CD4-positive, alpha-beta T cell treated with Interleukin-4 for 4 hours (primary cell): ENCODE measurements around the gene KRTCAP2.
A peak's percentile ranks its signal among the peaks of the same experiment; 100 is the strongest.
"Not testable (repeated sequence)": the region's sequence is repeated elsewhere in the genome, so short reads cannot be mapped to it uniquely, and the experiment has no call there.

Source experiments
- DNase-seq: peaks from one replicate; pipeline ENCODE4 v3.0.0-alpha.2; 2020

KRTCAP2 gene

DNA sequence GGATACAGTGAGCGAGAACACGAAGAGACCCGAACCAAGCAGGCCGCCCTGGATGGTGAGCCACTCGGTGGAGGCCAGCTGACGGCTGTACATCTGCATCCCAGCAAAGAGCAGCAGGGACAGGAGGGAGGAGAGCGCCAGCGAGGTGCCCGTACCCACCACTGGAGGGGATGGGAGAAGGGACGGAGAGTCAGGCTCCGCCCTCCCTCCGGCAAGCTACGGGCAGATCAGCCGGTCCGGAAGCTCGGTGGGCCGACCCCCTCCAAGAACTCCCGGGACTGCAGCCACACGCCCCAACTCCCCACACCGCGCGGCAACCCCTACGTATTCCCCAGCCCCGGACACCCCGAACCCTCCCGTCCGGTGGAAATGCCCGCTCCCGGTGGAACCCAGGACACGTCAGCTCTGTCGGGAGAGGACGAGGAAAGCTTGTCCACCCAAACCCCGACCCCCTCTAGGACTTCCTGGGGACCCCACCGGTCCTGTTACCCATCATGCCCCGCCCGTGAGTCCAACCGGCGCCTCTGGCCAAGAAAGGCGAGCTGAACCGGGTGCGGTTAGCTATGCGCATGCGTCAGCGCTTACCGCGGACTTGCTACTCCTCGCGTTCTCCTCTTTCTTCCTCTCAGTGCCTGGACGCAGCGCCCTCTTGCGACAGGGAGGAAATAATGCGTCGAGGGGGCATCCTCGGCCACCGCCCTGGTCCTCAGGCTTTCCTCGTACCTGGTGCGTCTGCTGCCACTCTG, at the start of gene KRTCAP2:
KRTCAP2 (minus strand) TSS at position 573 of the 746 bp plus-strand sequence; CDS start at position 493, 80 bp downstream.
- peak; percentile 95 for DNase-seq

DNA sequence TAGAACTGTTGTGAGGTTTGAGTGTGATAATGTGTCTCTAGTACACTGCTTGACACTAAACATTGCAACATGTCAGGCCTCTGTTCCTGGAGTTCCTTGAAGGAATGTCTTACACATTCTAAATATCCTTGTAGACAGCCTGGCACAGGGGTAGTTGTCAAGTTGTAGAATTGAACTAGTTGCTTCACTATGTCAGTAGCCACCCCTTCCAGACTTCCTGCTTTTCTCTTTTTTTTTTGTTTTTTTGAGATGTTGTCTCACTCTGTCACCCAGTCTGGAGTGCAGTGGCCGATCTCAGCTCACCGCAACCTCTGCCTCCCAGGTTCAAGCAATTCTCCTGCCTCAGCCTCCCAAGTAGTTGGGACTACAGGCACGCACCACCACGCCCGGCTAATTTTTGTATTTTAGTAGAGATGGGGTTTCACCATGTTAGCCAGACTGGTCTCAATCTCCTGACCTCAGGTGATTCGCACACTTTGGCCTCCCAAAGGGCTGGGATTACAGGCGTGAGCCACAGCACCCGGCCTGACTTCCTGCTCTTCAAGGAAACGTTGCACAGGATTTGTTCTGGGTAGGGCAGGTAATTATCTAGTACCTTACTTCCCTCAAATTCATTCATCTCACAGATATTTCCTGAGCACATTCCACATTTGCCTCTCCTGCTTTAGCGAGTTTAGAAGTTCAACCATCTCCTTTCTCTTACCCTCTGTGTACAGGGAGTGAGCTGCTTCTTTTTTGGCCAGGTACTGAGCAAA, 47.3 kb upstream of the KRTCAP2 start:
- not testable (repeated sequence) for DNase-seq

DNA sequence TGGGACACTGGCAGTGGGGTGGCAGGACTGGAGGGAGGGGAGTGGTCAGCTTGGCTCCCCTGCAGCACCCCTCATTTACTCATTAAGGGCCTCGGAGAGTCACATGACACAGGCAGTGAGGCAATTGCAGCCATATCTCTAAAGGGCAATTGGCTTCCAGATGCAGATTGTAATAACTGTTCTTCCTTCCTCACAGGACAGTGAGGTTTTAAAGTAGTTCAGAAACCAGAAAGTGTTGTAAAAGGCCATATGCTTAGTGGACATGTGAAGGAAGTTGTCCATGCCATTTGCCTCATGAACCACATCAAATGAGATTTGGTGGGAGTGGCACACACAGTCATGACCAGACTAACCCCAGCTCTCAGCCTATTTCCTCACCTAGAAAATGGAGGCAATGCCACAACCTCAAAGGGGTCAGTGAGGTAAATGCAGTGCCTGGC, 46.5 kb upstream of the KRTCAP2 start:
- DNase-seq = peak; percentile 19

DNA sequence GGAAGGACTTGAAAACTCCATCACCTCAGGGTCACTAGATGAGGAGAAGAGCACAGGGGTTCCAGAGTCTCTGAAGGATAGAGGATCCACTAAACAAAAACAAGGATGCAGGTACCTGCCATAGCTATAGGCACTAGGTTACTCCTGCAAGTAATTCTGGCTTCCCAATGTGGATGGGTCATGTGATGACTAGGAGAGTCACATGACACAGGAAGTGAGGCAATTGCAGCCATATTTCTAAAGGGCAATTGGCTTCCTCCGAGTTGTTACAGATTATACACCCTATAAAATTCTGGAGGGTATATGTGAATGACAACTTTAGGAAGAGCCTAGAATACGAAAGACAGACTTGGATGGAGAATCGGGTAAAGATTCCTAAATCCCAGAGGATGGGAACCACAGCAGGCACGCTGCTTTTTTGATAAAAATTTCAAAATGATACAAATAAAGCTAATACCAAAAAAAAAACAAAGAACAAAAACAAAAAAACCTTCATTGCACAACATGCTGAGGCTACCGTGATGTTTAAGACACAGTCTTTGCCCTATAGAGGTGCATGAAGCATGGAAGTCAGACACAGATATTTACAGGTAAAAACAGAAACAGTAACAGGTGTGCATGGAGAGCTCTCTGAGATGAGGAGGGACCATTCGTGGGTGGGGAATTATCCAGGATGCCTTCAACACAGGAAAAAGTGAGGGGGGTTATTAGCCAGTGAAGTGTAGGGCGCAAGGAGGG, 45.9 kb upstream of the KRTCAP2 start:
- no peak for DNase-seq

DNA sequence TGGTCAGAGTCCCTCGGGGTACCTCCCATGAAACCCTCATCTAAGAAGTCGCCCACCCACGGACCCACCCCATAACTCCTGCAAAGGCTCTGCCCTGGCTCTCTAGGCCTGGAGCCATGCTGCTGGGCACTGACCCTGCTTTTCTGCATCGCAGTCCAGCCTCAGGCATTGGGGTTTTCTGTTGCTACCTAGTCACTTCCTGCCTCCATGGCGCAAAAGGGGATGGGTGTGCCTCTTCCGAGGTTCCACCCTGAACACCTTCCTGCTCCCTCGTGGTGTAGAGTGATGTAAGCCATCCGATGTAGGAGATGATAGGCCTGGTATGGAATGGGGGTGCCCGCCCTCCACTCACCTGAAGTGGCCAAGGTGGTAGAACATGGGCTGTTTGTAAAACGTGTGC, 41.6 kb upstream of the KRTCAP2 start:
- peak; percentile 27 for DNase-seq

DNA sequence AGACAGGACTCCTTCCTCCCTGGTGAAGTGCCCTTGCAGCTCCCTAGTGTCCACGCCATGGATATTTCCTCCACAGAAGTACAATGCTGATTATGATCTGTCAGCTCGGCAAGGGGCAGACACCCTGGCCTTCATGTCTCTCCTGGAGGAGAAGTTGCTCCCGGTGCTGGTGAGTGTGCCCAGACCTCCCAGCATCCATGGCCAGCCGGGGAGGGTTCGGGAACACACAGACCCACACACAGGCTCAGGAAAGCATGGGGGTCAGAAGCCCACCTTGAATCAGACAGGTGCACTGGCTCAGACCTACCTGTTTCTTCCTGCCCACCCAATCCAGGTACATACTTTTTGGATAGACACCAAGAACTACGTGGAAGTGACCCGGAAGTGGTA, 38.9 kb upstream of the KRTCAP2 start:
- not testable (repeated sequence) for DNase-seq

DNA sequence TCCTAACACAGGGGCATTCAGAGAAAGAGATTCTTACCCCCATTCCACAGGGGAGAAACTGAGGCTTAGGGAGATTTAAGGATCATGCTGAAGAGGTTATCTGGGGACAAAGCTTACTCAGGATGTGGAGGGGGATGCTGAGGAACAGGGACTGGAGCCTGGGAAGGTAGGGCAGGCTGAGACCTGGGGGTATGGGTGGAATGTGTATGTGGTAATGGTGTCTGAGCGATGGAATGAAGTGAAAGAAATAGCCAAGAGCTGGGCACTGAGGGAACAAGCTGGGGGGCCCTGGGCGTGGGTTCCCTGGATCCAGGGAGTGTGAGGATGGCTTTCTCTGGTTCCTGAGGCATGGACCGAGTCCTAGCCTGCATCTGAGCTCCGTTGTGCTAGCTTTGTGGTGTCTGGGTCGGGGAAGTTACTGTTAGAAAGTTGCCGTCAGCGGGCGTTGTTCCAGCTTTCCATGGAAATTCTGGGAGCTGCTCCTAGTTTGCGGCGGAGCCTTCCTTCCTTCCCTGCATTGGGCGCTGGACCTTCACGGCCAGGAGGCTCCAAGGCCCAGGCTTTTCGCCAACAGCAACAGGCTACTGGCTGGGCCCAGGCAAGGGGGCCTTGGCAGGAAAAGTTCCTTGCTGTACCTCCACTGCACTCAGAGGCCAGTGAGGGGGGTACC, 38.4 kb upstream of the KRTCAP2 start:
- DNase-seq = not testable (repeated sequence)

DNA sequence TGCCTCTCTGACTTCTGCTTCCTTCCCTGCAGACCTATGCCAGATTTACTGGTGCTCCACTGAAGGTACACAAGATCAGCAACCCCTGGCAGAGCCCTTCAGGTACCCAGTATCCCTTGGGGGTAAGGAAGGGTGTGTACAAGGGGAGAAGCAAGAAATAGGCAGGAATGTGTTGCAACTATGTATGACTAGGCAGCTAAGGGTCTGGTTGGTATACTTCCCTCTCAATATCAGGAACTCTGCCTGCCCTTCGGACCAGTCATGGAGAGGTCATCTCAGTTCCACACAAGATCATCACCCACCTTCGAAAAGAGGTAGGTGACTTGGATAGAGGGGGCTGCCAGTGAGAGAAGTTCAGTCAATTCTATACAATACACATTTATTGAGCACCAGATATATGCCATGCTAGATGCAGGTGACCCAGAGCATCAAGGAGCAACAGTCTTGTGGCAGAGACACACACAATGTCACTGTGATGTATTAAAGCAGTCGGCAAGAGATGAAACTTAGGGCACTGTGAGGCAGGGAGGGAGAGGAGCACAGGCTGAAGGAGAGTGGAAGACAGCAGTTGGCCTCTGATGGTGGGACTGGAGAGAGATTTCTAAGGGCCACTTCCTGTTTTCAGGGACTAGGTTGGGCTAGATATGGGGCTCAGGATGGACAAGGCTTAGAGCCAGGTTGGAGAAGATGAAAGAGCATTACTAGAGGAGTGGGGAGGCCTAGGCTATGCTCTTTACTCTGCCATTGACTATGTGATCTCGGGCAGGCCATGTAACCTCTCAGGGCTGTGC, 37.4 kb upstream of the KRTCAP2 start:
- no peak for DNase-seq

DNA sequence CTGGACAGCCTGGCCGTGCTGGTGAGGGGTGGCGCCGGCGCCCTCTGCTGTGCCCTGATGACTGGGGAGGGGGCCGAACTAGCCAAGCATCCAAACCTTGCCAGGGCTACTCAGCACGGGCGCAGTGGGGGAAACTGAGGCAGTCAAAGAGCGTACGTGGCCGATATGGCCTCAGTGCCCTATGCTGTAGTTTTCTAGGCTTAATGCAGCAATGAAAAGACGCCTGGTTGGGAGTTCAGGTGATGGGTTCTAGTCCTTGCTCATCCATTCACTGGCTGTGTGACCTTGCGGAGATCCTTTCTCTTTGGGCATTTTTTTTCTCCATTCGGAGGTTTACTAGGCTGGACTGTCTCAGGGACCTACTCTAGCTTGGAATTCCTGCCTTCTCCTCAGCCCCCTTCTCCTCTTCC, 36.2 kb upstream of the KRTCAP2 start:
- no peak for DNase-seq

DNA sequence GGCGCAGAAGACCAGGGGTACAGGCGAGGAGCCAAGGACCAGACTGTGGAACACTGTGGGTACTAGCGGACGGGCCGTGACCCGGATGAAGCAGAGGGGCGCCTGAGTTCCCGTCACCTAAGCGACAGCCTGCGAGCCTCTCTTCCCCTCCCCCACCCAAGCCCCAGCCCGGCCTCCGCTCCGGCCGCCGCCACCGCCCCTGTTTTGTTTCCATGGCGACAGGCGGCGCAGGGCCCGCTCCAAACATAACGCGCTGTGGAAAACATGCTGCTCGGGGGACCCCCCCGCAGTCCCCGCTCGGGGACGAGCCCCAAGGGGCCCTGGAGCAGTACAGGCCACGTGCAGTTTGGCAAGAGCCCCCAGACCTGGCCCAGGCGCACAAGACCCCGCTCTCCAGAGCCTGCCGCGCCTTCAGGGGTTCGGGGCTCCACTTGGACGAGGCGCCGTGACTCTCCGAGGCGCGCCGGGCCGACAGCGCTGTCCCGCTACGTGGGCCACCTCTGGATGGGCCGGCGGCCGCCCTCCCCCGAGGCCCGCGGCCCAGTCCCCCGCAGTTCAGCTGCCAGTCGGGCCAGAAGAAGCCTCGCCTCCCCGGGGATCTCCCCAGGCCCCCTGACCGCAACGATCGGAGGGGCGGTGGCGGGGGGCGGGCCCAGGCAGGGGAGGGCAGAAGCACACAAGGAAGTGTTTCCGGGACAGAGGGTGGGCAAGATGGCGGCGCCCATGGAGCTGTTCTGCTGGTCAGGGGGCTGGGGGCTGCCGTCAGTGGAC, 35.6 kb upstream of the KRTCAP2 start, which contains the start of gene MTX1:
MTX1 (plus strand) TSS at position 155 of the 771 bp plus-strand sequence; CDS start at position 265, 110 bp downstream.
- DNase-seq = peak; percentile 95

DNA sequence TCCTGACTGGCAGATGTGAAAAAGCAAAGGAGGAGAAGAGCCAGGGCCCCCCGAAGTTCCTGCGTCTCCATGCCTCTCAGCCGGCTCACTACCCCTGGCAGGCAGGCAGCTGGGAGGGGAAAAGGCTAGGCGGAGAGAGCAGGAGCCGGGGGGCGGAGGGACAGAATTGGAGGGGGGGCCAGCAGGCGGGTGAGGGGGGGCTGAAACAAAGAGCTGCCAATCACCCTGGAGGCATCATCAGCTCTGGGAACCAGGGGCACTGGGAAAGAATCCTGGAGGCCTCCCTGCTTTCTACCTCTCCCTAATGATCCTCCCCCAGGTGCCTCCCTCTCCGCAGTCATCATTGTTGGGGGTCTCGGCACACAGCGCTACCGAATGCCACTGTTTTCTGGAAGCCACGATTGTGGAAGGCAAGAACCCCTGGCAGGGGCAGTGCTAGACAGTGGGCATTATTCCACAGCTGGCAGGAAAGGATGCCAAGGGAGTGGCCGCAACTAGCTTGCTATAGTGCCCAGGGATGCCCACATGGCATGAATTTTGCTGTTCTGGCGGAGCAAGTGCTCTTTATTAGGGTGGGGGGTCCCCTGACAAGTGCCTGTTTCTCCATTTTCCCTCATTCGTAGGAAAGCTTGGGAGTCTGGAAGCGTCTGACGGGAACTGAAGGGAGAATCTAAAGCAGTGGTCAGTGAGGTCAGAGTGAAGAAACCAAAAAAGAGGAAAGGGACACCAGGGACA, 34.9 kb upstream of the KRTCAP2 start, which contains the start of gene THBS3:
THBS3 (minus strand) TSS at position 92 of the 735 bp plus-strand sequence; CDS start at position 71, 21 bp downstream.
- DNase-seq = no peak

DNA sequence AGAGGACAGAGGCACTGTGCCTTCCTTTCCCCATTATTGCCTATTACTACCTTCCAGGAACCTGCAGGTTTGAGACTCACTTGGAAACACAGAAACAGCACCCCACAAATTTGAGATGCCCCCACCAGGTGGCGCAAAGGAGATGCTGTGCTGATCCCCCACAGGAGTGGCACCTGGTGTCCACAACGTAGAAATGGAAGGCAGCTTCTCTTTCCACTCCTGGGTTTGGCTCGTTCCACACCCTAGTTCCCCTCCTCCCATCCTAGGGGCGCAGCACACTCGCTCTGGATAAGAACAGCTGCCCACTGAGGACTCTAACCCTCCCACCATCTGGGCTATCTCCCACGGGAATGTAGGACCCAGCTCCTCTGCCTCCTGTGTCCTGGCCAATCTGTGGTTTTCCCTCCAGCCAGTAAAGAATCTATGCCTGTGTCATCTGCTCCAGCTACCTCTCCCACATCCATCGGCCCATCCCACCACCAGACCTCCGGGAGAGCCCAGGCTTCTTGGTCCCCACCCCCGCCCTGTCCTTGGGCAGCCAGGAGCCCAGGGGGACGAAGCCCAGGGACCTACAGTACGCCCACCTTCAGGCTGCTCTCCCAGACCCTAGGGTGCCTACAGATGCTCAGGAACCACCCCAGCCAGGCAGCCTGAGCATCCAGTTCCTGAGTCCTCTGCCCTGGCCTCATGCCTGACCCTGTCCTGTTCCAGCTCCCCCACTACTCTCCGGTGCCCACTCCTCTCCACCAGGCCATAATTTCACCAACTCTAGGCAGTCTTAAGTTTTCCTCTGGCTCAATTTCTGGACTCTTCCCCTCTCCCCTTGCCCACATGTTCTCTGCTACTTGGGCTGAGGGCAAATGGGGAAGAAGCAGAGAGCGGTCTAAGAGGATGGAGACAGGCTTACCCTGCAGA, 34.0 kb upstream of the KRTCAP2 start:
- DNase-seq = peak; percentile 92

DNA sequence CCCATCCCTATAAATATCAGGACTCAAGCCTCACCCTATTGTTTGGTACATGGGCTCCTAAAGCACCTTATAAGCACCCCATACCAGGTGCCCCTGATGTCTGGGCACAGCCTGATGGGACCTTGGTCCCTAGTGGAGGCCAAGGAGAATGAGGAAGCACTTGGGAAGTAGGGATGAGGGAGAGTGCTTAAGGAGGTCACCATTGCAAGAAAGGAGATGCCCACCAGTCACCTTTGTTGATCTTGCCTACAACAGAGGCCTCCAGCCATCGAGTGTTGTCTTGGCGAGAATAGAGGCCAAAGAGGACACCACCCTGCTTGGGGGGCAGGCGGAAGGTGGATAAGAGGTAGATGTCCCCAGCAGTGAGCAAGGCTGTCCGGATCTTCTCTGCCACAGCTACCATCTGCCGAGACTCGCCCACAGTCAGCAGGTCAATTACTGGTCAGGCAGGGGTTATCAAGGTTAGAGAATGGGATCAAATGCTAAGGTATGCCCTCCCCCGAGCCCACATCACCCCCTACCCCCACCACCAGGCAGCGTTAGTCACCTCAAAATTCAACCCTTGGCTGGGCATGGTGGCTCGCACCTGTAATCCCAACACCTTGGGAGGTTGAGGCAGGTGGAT, 33.0 kb upstream of the KRTCAP2 start:
- DNase-seq = no peak

DNA sequence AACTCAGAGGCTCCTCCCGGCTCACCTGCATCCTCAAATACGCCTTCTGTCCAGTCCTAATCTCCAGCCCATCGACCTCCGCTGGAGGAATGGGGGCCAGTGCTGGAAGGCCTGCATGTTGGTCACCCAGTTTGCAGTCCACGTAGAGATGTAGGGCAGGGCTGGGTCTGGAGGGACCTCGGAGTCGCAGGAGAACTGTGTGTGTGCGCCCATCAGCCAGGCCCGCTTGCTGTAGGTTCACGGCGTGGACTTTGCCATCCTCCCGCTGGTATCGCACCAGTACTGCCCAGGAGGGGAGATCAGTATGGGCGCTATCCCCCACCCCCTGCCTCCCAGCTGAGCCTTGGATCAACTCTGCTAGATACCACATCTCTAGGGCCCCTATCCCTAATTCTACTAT, 31.9 kb upstream of the KRTCAP2 start:
- no peak for DNase-seq

DNA sequence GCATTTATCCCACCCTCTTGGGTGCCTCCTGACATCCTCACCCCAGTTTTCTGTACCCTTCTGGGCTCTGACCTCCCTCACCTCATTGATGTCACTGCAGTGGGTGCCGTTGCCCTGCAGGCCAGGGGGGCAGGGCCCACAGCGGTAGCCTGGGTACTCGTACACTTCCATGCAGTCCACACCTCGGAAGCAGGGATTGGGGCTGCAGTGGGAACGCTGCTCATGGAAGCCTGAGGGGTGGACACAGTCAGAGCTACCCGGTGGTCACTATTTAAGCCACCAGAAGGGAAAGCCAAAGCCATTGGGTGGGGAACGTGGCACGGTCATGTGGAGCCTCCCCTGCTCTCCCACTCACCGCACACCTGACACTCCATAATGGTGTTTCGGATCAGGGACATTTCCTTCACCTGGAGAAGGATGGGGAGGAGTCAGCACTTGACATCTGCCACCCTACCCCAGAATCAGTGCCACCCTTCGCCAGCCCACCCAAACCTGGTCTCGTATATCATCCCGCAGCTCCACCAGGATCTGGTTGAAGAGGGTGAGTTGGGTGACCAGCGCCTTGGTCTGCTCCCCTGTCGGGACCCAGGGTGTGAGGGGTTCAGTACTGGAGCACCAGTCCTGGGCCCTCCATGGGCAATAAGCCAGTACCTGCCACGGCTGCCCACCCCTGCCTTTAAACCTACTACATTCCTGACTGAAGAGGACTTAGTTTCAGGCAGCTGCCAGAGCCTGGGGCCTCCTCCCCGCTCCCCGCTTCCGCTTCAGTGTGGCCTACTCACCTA, 29.8 kb upstream of the KRTCAP2 start:
- DNase-seq = no peak

DNA sequence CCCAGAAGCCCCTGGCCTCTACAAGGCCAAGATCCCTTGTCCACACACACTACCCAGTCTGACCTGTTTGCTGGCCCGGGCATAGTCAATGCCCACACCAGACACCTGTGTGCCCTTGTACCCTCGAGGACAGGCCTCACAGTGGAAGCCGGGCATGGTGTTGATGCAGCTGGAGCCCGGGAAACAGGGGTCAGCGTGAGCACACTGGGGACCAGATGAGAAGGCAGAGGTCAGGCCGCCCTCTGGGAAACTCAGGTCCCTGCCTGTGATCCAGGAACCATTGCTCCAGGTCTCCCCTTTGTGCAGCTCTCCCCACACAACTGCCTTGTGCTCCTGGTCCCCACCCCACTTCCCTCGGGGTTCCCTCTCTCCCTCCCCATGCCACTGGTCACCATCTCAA, 29.1 kb upstream of the KRTCAP2 start:
- DNase-seq = no peak

DNA sequence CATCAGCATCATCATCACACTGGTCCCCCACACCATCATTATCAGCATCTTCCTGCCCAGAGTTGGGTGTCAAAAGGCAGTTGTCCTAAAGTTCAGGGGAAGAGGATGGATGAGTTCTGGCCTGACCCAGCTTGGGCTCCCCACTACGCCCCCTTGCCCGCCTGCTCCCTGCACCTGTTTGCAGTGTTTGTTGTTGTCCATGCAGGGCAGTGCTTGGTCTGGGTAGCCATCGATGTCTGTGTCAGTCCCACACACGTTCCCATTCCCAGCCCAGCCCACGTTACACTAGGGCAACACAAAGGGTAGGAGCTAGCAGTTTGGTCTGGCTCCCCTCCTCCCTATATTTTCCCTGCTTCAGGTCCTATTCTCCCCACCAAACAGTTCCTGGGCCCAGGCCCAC, 27.8 kb upstream of the KRTCAP2 start:
- DNase-seq = no peak

DNA sequence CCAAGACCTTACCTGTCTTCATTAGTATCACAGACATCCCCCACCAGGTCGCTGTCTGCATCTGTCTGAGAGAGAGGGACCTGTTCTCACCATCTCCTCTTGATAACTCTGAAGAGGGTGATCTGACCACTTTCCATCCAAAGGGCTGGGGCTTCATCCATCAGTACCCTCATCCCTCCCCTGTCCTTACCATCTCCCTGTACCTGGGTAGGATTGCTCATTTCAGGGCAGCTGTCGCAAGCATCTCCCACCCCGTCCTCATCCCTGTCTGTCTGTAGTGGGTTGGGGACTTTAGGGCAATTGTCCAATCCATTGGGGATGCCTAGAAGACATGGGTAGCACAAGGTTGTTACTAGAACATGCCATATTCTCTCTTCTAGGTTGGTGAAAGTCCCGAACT, 26.7 kb upstream of the KRTCAP2 start:
- DNase-seq = no peak
